HG02678 (cell line): Measurements from ENCODE around the gene SLC18A3.

ENCODE experiments used
- ATAC-seq: cut with Tn5 transposase; IDR thresholded peaks from one replicate; pipeline ENCODE4 v1.9.1; 2021; ENCODE audit warnings: mild to moderate bottlenecking, moderate library complexity; ENCODE audit not compliant: unreplicated experiment

Gene SLC18A3

DNA sequence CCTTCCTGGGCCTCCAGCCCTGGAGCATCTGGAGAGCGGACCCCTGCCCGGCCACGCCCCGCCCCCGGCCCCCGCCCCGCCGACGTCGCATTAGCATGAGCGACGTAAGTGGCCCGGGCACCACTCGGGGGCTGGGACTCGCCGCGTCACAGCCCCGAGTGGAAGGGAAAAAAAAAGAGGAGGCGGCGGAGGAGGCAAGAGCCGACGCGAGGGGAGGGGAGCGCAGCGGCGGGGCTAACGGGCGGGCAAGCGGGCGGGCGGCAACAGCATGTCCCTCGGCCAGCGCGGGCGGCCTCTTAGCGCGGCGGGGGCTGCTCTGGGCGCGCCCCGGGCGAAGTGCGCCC lies at the start of gene SLC18A3:
SLC18A3 (plus strand) TSS at position 197 of the 344 bp plus-strand sequence. CDS start 431 bp downstream, outside the sequence.
- no peak for ATAC-seq

DNA sequence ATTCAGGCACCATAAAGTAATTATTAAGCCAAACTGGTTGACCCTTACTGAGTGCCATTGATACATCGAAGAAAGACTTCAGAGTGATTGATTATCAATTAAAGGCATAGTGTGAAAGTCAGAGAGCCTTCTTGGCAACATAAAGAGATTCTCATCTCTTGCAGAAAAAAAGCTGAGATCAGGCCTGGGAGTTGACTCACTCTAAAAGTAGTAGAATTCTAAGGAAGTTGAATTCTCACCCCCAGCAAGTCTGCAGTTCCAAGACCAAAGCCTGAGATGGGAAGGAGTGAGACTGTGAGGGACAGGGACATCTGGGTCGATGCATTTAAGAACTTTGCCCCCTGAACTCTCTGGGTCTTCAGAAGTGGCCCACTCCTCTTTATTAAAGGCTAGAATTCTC lies 49.6 kb upstream of the SLC18A3 start:
- ATAC-seq: no peak

DNA sequence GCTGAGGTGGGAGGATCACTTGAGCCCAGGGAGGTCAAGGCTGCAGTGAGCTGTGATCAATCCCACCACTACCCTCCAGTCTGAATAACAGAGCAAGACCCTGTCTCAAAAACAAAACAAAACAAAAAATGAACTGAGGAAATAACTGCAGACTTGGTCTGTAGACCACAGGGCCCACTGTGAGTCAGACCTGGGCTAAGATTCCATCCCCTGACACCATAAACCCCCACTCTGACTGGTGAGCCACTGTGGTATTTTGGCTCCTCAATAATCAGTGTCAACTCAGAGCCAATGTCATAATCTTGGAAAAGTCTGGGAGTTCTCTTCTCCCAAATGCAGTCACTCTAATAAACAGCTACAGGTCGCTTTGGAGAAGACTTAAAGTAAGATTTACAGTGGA lies 47.2 kb upstream of the SLC18A3 start:
- no peak for ATAC-seq

DNA sequence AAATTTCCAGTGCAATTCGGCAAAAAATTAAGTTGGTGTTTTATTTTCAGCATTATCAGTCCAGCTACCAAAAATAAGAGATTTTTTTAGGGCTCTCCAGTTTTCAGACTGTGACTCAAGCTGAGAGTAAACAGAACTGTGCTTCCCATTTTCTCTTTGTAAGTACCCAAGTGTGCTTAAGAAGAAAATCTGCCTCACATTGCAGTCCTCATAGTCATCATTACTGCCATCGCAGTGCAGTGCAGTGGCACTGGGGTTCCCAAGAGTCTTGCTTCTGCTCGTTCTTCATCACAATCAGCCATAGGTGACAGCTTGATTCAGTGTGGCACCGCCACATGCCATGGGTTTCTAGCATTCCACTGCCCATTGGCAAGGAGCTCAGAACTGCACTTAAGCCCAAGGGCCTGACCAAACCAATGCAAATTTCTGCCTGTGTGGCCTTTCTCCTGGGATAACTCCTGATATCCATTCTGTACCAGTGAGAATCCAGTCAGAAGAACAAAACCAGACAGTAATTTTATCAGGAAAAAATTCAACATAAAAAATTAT lies 45.6 kb upstream of the SLC18A3 start:
- no peak for ATAC-seq

DNA sequence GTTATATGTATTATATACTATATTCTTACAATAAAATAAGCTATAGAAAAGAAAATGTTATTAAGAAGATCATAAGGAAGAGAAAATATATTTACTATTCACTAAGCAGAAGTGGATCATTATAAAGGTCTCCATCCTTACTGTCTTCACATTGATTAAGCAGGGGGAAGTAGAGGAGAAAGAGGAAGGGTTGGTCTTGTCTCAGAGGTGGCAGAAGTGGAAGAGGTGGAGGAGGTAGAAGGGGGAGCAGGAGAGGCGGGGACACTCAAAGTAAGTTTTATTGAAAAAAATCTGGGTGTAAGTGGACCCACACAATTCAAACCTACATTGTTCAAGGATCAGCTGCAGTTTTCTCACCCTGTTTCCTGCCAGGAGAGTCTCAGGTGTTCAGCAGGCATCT lies 42.3 kb upstream of the SLC18A3 start:
- no peak for ATAC-seq

DNA sequence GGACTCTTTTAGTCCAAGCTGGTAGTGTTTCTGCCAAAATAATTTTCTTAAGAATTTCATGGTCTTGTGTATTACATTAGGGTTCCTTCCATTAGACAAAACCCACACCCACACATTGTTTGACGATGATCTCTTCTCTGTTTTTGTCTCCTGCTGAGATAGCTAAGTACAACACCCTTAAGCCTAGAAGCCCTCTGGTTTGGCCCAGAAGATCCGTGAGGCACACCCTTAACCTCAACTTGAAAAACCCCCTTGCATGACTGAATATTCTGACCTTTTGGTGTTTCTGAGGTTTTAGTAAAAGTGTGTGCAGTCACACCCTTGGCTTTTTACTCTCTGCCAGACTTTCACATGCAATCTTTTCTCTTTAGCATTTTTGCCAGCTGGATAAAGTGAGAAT lies 41.9 kb upstream of the SLC18A3 start:
- ATAC-seq: no peak

DNA sequence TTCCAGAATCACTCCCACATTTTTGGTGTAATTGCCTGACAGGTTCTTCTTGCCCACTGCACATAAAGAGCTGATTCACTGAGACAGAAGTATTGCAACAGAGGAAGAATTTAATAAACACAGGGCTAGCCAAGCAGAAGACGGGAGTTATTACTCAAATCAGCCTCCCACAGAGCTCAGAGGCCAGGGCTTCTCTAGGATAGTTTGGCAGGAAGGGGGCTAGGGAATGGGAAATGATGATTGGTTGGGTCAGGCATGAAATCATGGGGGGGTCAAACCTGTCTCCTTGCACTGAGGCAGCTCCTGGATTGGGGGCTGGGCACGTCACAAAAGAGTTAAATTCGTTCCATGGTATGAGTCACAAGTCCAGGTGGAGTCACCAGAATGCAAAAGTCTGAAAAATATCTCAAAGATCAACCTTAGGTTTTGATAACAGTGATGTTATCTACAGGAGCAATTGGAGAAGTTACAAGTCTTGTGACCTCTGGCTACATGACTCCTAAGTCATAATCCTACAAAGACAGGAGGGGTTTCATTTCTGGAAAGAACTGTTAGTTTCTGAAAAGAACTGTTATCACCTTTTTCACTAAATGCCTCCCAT lies 41.0 kb upstream of the SLC18A3 start:
- ATAC-seq: no peak

DNA sequence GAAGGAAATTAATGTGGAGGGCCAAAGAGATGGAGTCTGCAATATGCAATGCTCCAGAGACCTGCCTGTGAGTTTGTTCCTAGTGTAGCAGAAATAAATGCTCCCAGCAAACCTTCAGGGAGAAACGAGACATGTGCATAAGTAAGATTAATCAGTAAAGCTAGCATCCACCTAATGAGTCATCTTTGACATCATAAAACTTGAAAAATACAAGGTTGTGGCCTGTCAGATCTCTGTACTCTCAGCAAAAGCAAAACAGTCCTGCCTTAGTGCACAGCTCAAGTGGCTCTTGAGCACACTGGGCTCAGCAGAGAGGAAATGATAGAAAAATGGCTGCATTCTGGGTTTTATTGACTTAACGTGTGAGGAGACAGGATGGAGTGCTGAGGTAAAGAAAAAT lies 38.7 kb upstream of the SLC18A3 start:
- no peak for ATAC-seq

DNA sequence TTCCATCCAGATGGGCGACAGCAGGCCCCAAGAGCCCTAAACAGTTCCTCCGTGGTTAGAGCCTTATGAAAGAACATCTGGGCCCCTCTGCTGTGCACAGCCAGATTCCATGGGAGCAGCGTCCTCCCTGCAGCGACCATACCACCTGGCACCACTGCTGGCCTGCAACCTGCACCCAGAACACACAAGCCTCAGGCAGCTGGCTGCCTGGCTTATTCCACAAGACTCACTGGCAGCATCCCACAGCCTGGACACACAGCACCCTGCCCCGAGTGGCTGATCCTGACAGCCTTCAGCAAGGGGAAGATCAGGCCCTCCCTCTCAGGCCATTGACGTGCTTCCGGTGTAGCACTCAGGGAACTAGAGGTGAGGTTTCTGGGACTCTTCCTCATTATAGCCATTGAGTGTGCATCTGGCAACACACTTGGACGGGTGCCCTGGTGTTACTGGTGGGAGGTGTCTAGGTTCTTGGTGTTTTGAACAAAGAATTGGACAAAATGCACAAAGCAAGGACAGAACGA lies 37.5 kb upstream of the SLC18A3 start:
- ATAC-seq: no peak

DNA sequence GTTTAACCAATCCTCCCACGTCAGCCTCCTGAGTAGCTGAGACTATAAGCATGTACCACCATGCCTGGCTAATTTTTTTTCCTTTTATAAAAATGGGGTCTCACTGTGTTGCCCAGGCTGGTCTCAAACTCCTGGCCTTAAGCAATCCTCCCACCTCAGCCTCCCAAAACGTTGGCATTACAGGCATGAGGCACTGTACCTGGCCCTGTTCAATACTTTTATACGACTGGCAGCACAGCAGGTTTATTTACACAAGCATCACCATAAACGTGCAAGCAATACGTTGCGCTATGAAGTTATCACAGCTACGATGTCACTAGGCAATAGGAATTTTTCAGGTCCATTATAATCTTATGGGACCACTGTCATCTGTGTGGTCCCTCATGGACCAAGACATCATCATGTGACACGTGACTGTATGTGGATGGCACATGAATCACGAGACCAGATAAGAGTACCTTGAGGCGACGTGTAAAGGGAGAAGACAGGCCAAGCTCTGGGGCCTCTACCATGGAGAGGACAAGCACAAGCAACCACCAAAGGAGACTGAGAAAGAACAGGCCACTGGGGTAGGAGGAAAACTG lies 34.5 kb upstream of the SLC18A3 start:
- no peak for ATAC-seq

DNA sequence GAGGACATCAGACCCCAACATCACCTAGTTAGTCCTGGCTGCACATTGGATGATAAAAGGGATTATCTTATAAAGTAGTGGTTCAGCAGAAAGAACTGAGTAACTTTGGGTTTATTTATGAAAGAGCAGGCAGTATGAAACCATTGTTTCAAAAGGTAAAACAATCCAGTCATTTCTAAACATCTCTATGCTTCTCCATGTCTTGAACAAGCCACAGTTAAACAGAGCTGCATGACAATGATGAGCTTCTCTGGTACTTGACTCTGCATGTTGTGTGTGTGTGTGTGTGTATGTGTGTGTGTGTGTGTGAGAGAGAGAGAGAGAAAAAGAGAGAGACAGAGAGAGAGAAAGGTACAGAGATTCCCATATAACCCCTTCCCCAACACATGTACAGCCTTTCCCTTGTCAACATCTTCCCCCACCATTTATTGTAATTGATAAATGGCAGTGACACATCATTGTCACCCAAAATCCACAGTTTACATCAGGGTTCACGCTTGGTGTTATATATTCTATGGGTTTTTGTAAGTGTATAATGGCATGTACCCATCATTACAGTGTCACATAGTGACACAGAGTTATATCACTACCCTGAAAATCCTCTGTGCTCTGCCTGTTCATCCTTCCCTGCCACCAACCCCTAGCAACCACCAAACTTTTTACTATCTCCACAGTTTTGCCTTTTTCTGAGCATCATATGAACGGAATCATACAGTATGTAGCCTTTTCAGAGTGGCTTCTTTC lies 32.8 kb upstream of the SLC18A3 start:
- ATAC-seq: no peak

DNA sequence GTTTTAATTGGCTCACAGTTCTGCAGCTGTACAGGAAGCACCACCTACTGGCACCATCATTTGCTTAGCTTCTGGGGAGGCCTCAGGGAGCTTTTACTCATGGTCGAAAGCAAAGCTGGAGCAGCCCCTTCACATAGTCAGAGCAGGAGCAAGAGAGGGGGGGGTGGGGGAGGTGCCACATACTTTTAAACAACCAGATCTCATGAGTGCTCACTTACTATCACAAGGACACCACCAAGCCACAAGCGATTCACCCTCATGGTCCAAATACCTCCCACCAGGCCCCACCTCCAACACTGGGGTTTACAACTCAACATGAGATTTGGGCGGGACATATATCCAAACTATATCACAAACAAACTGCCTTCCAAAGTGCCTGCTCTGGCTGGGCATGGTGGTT lies 31.7 kb upstream of the SLC18A3 start:
- no peak for ATAC-seq

DNA sequence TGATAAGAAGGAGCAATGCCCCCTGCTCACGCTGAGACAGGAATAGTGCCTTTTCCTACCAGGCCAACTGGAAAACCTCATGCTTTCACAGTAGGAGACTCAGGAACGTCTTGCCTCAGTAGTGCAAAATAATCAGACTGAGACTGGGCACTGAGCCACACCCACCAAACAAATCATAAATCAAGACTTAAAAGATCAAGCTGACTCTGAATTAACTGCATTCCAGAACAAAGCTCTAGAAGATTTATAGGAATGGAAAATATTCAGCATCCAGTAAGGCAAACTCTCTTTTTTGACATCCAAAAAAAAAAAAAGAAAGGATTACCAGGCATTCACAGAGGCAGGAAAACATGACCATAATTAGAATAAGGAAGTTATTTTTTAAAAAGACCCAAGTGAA lies 30.5 kb upstream of the SLC18A3 start:
- ATAC-seq: no peak

DNA sequence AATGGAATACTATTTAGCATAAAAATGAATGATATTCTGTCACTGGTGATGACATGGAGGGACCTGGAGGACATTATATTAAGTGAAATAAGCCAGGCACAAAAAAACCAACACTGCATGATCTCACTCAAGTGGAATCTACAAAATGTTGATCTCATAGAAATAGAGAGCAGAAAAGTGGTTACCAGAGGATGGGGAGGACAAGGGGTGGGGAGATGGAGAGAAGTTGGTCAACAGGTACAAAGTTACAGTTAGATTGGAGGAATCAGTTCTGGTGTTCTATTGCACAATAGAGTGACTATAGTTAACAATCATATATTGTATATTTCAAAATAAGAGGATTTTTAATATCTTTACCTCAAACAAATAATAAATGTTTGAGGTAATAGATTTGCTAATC lies 24.7 kb upstream of the SLC18A3 start:
- no peak for ATAC-seq

DNA sequence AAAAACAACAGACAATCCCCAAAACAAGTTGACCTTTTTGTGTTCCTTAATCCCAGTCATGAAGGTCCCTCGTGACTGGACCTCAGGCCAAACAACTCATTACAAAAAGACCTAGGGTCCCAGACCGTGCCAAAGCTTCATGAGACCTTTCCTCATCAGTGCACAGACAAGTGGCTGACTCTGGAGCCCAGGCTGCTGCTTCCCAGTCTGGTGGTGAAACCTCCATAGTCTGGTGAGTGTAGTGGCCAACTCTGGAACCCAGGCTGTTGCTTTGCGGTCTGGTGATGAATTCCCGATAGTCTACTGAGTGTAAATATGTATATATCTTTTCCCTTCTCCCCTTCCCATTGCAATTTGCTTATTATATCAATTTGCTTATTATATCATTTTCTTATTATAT lies 22.1 kb upstream of the SLC18A3 start:
- no peak for ATAC-seq

DNA sequence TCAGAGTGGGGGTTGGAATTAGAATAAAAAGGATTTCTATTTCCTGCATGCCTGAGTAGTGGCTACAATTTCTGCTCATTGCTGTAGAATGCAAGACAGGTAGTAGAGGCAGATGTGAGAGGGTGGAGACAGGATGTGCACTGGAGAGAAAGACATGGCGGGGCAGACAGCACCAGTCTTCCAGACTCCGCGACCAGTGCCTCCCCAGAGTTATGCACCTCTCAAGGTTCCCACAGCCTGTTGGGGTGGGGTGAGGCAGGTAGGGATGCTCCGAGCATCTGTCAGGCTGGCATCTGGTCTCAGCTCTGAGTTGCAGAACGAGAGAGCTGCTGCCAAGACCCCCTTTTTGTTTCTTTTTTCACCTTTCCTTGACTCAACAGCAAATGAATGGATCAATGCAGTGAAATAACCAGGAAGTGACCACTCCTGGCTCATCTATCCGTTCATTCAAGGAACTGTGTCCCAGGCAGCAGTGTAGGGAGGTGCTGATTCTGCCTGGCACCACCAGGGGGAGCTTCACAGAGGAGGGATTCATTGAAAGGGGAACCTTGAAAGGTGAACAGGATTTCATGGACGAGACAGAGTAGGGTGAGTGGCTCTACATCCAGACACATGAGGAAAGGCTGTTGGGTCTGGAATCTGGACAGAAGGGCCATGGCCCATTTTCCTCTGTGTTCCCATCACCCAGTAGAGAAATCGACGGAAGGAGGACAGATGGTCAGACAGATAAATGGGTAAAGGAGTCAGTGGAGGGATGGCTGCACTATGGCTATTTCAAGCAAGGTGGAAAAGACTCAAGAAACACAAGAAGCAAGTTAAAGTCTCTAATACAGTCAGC lies 17.2 kb upstream of the SLC18A3 start:
- peak; percentile 84 for ATAC-seq

DNA sequence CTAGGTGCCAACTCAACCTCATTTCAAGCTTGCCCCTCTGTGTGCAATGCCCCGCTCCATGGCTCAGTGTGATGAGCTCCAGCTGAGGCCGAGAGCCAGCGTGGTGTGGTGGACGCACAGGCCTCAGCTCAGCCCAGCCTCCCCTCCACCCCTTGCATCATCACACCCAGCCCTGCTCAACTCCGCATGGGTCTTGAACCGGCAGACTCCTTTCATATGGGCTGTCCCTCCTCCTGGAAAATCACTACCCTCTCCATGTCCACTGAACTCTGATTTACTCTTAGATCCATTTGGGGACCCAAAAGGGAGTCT lies 16.6 kb upstream of the SLC18A3 start:
- ATAC-seq: no peak

DNA sequence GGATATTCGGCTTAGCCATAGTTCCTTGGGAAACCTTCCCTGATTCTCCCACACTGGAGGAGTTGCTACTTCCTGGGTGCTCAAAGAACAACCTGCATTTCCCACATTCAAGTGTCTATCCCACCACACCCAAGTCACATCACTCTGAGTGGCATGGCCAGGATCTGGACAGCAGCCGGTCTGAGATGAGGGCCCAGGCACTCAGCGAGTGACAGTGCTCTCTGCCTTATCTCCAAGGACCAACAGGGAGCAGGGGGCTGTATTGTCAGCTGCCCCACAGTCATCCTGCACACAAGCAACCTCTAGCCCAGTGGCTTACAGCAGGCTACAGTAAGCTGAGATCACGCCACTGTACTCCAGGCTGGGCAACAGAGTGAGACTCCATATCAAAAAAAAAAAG lies 16.1 kb upstream of the SLC18A3 start:
- no peak for ATAC-seq

DNA sequence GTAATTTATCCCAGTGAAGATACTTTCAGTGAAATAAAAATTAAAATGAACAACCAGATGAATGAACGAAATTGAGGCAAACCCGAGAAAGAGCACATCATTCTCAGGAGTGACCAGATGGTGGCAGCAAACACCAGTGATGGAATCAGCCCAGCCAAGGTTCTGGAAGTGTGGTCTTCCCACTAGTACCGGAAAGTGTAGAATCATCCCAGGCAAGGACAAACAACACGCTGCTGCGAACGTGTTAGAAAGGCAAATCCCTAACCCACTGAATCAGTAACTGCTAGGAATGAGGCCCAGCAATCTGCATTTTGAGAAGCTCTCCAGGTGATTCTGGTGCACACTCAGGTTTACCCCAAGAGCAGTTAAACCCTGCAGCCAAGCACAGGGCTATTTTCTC lies 15.5 kb upstream of the SLC18A3 start:
- ATAC-seq: no peak

DNA sequence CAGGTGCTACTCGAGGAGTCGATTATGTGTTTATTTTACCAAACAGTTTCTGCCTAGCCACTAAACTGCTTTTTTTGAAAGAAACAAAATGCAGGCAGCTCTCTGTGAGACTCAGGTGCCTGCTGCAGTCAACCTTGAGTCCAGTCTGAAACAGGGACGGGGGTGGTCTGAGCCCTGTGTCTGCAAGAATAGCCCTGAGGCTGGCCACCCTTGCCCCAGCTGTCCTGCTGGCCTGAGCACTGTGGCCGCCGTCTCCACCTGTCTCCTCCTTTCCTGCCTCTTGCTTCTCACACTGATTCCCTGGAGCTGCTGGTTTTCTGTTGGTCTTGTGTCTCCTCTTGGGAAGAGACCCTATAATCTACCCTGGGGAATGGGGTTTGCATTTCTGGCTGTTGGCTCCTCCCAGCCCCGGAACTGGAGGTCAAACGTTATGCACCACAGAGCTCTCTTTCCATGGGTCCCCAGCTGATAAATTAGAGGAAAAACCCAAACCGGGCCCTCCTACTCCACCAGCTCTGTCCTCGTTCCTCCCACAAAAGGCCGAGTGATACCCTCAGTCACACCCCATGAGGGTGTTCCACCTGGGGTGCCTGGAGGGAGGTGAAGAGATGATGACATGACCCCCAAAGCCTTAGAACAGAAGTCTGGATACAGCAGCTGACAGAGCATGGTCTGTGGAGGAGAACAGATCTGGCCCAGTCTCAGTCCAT lies 15.0 kb upstream of the SLC18A3 start:
- no peak for ATAC-seq
